Pancreas (tissue), 10 donors: ENCODE measurements around the gene UGT8. TPM values are rescaled to one million over a fixed set of nuclear protein-coding genes. Genes with fewer than 3 reads are reported as not detected.
"Not testable (repeated sequence)": the region's sequence is repeated elsewhere in the genome, so short reads cannot be mapped to it uniquely, and the experiment has no call there.

Experiments used
- ATAC-seq, 4 donors: fragments of 200-7000 bp; cut with Tn5 transposase; one replicate each; pipeline versions ENCODE4 v1.8.0 to v1.9.1; 2020; ENCODE audit warnings: mild to moderate bottlenecking in 4 of 4, moderate library complexity in 4 of 4
- DNase-seq, 6 donors: peaks; one replicate each; pipeline ENCODE4 v3.0.0-alpha.2; 2020
- FAIRE-seq: peaks from 2 replicates; lab custom pipeline; 2012; peaks lifted over from hg19 to GRCh38; lab: Jason Lieb, UNC
- H3K27ac ChIP-seq, 4 donors: fragments of 200-600 bp; sonication (generic); 1 replicate in 3 of 4; 2 replicates in 1 of 4; pipeline versions ENCODE4 v1.5.0 to v1.8.0; 2020
- H3K27me3 ChIP-seq, 4 donors: fragments of 200-600 bp; one replicate each; pipeline ENCODE4 v1.8.0; 2021
- H3K36me3 ChIP-seq, 3 donors: fragments of 200-600 bp; sonication (generic) in 1 of 3; one replicate each; pipeline versions ENCODE4 v1.5.0 to v1.8.0; 2020 to 2021
- H3K4me1 ChIP-seq, 3 donors: fragments of 200-600 bp; one replicate each; pipeline ENCODE4 v1.8.0; 2021
- H3K4me3 ChIP-seq, 4 donors: fragments of 200-600 bp; sonication (generic) in 2 of 4; one replicate each; pipeline versions ENCODE4 v1.5.0 to v1.8.0; 2020 to 2021
- H3K9me3 ChIP-seq, 4 donors: fragments of 200-600 bp; one replicate each; pipeline ENCODE4 v1.8.0; 2021
- CTCF ChIP-seq, 4 donors: fragments of 200-600 bp; sonication (generic) in 3 of 4; IDR thresholded peaks; one replicate each; pipeline versions ENCODE4 v1.5.0 to v1.8.0; 2021; ENCODE audit warnings: antibody characterized with exemption in 4 of 4
- WGBS, 2 donors: extraction: QIAGEN DNeasy Blood & Tissue Kit; methylation state at CpG; one replicate each; pipeline ENCODE4 v1.1.7; 2013; 5-methylcytosine and 5-hydroxymethylcytosine counted together
- intact Hi-C, 3 donors: fragments of 100-400 bp; cut with DNase I; formaldehyde crosslinking; loops; one replicate each; pipeline versions ENCODE4 v1.11.1 to v1.14.2; 2022
- polyA plus RNA-seq, 2 donors: library from polyadenylated mRNA; stranded (reverse); fragments of 200-250 nt; gene quantifications; one replicate each; pipeline ENCODE4 v1.2.3, GENCODE V29; 2013
- total RNA-seq, 6 donors: library from RNA; stranded (reverse); fragmentation: NEBNext Ultra II Directional in 4 of 6; extraction: Animal tissue kit (Norgen Biotek cat#: 25700) in 4 of 6; gene quantifications; one replicate each; pipeline versions ENCODE4 v1.2.1 to v1.2.4, GENCODE V29; 2021 to 2023
- donor health status: healthy with polysubstance abuse.
- donor health status: DM: no; HTN: no; CAD: no; lungs with moderate emphysema.
- donor health status: DM: no; HTN: no; CAD: no.
- donor health status: control.
- donor health status: control.
- donor health status: Bipolar disorder and iron deficiency.
- donor health status: DM: yes; HTN: yes; CAD: no.
- donor health status: DM: no; HTN: no; CAD: no.
- donor health status: DM: no; HTN: no; CAD: no.
- donor health status: DM: yes; HTN: yes; CAD: no.

Gene UGT8
- total and polyA plus RNA-seq, 8 donors, result 1.5 to 9.6 (median 5.7) TPM

GRCh38 chr4:114588305-114588704, 10.3 kb upstream of the UGT8 start:
- no peak for DNase-seq
- 71 to 76% methylated on average over 6 of the region's 6 CpGs for WGBS, 2 donors
- FAIRE-seq, result no peak
- no peak for TF ChIP-seq CTCF (IDR thresholded peaks at IDR 0.05)
- H3K27me3 ChIP-seq, result peaks cover 0 to 4% (median 0%) of the 10 kb centered on the region in 4 donors
- H3K4me3 ChIP-seq, result no peak overlapping the region
- H3K4me1 ChIP-seq, result no peaks in the 10 kb centered on the region
- H3K9me3 ChIP-seq, result no peaks in the 10 kb centered on the region
- no peak overlapping the region for H3K27ac ChIP-seq
- no peak for ATAC-seq
- H3K36me3 ChIP-seq, result no peaks in the 10 kb centered on the region
- intact Hi-C loops, result no loop called here

GRCh38 chr4:114590360-114590759, 8.2 kb upstream of the UGT8 start:
- ATAC-seq, intact Hi-C loops, H3K4me3 ChIP-seq, H3K9me3 ChIP-seq, DNase-seq, H3K36me3 ChIP-seq, H3K27me3 ChIP-seq, H3K4me1 ChIP-seq, H3K27ac ChIP-seq, FAIRE-seq: not testable (repeated sequence)
- 88 to 93% methylated on average over 1 of the region's 1 CpG for WGBS, 2 donors

GRCh38 chr4:114593526-114593925, 5.1 kb upstream of the UGT8 start:
- Histone ChIP-seq H3K4me3 (no peak overlapping the region), H3K4me1 (no peaks in the 10 kb centered on the region), H3K9me3 (no peaks in the 10 kb centered on the region), H3K27me3 (no peaks in the 10 kb centered on the region), H3K36me3 (no peaks in the 10 kb centered on the region), H3K27ac (no peak overlapping the region)
- no peak for ATAC-seq
- no peak for TF ChIP-seq CTCF (IDR thresholded peaks at IDR 0.05)
- intact Hi-C loops, result no loop called here
- WGBS, 2 donors, result 55 to 61% methylated on average over 8 of the region's 8 CpGs
- DNase-seq, result no peak
- FAIRE-seq, result no peak

GRCh38 chr4:114595207-114595606, 3.4 kb upstream of the UGT8 start:
- ATAC-seq (no peak), DNase-seq (no peak), FAIRE-seq (no peak)
- Histone ChIP-seq H3K4me3 (no peak overlapping the region), H3K27ac (no peak overlapping the region), H3K4me1 (peaks cover 0 to 2% (median under 1%) of the 10 kb centered on the region in 3 donors), H3K27me3 (no peaks in the 10 kb centered on the region), H3K36me3 (no peaks in the 10 kb centered on the region), H3K9me3 (no peaks in the 10 kb centered on the region)
- TF ChIP-seq CTCF (IDR thresholded peaks at IDR 0.05), result no peak
- intact Hi-C loops, result no loop called here
- WGBS, 2 donors, result 90 to 93% methylated on average over 11 of the region's 11 CpGs

GRCh38 chr4:114595921-114596320, 2.7 kb upstream of the UGT8 start:
- Histone ChIP-seq H3K36me3 (no peaks in the 10 kb centered on the region), H3K4me1 (peaks cover 0 to 8% (median 7%) of the 10 kb centered on the region in 3 donors), H3K4me3 (no peak overlapping the region), H3K27me3 (no peaks in the 10 kb centered on the region), H3K9me3 (no peaks in the 10 kb centered on the region), H3K27ac (no peak overlapping the region)
- FAIRE-seq (no peak), DNase-seq (no peak), ATAC-seq (no peak)
- TF ChIP-seq CTCF (IDR thresholded peaks at IDR 0.05), result no peak
- 88 to 91% methylated on average over 2 of the region's 2 CpGs for WGBS, 2 donors
- intact Hi-C loops, result no loop called here
